WERI-Rb-1 (cell line): Measurements from ENCODE around the gene OSGEPL1.

Experiments
- DNase-seq: peaks from one replicate; pipeline ENCODE4 v3.0.0-alpha.2; 2020
- H3K27ac ChIP-seq: fragments of 250-450 bp; sonication (Bioruptor Pico); 2 replicates; pipeline ENCODE4 v1.5.1; 2020; ENCODE audit warnings: mild to moderate bottlenecking, moderate library complexity
- H3K27me3 ChIP-seq: fragments of 250-450 bp; sonication (Bioruptor Pico); 2 replicates; pipeline ENCODE4 v1.5.1; 2021; ENCODE audit warnings: mild to moderate bottlenecking, low read depth, moderate library complexity; ENCODE audit not compliant: insufficient read depth, severe bottlenecking
- H3K36me3 ChIP-seq: fragments of 250-450 bp; sonication (Bioruptor Pico); 2 replicates; pipeline ENCODE4 v1.5.1; 2020; ENCODE audit warnings: mild to moderate bottlenecking, moderate library complexity
- H3K4me3 ChIP-seq: 2 replicates; pipeline ENCODE4 v1.5.1; 2011; ENCODE audit warnings: low read depth, mild to moderate bottlenecking, control low read depth, low read length
- H3K9me3 ChIP-seq: fragments of 250-450 bp; sonication (Bioruptor Pico); 2 replicates; pipeline ENCODE4 v1.5.1; 2021; ENCODE audit warnings: mild to moderate bottlenecking, moderate library complexity; ENCODE audit not compliant: severe bottlenecking
- CTCF ChIP-seq: IDR thresholded peaks from 2 replicates; pipeline ENCODE4 v1.5.1; 2011; ENCODE audit warnings: low read depth, mild to moderate bottlenecking, control low read depth, inconsistent platforms, low read length

Gene OSGEPL1

GRCh38 chr2:189798312-189799029 lies 35.9 kb upstream of the OSGEPL1 start:
- DNase-seq: no peak
- no peak overlapping the region for H3K4me3 ChIP-seq
- no peaks in the 10 kb centered on the region for H3K27me3 ChIP-seq
- no peak for TF ChIP-seq CTCF
- H3K9me3 ChIP-seq: no peaks in the 10 kb centered on the region
- H3K27ac ChIP-seq: no peak overlapping the region
- peaks cover 58% of the 10 kb centered on the region for H3K36me3 ChIP-seq

GRCh38 chr2:189797902-189798301 lies 35.3 kb upstream of the OSGEPL1 start:
- no peaks in the 10 kb centered on the region for H3K9me3 ChIP-seq
- H3K4me3 ChIP-seq: no peak overlapping the region
- no peak for TF ChIP-seq CTCF
- no peaks in the 10 kb centered on the region for H3K27me3 ChIP-seq
- no peak overlapping the region for H3K27ac ChIP-seq
- peaks cover 61% of the 10 kb centered on the region for H3K36me3 ChIP-seq
- DNase-seq: no peak

GRCh38 chr2:189794310-189794709 lies 31.7 kb upstream of the OSGEPL1 start:
- Histone ChIP-seq H3K9me3 (no peaks in the 10 kb centered on the region), H3K36me3 (peaks cover 51% of the 10 kb centered on the region), H3K27ac (no peak overlapping the region), H3K4me3 (no peak overlapping the region), H3K27me3 (no peaks in the 10 kb centered on the region)
- no peak for TF ChIP-seq CTCF
- DNase-seq: no peak

GRCh38 chr2:189791338-189792042 lies 28.9 kb upstream of the OSGEPL1 start:
- TF ChIP-seq CTCF: no peak
- Histone ChIP-seq H3K9me3 (no peaks in the 10 kb centered on the region), H3K27ac (no peak overlapping the region), H3K36me3 (peaks cover 49% of the 10 kb centered on the region), H3K27me3 (no peaks in the 10 kb centered on the region), H3K4me3 (no peak overlapping the region)
- no peak for DNase-seq

GRCh38 chr2:189783927-189784867 lies 21.6 kb upstream of the OSGEPL1 start, which contains the start of the genes ORMDL1 and PMS1:
Gene ORMDL1, minus strand, starts transcription at chr2:189784339. Its CDS starts 1,744 bp downstream, at chr2:189782595.
Gene PMS1, plus strand, starts transcription at chr2:189784450. Its CDS starts 7,360 bp downstream, at chr2:189791810.
- peaks cover 47% of the 10 kb centered on the region for H3K36me3 ChIP-seq

More at GRCh38 chr2:189783927-189784867, 21.6 kb upstream of the OSGEPL1 start, which contains the start of the genes ORMDL1 and PMS1:
- TF ChIP-seq CTCF: no peak
- peak; percentile 95 for DNase-seq
- H3K27ac ChIP-seq: peak within 1 kb of the TSS; percentile 99
- H3K27me3 ChIP-seq: no peaks in the 10 kb centered on the region
- no peaks in the 10 kb centered on the region for H3K9me3 ChIP-seq
- H3K4me3 ChIP-seq: peak within 1 kb of the TSS; percentile 97
